ENCODE results near the gene RAB33A.

Gene RAB33A

GRCh38 chrX:130170752-130171445, 863 bp upstream of the RAB33A start:
- FAIRE-seq (peak; percentile 90), DNase-seq (ENCODE audit: extremely low spot score, insufficient read length, low read depth) (no peak)

GRCh38 chrX:130172127-130172845, 524 bp downstream of the RAB33A start:
- FAIRE-seq (no peak), DNase-seq (ENCODE audit: extremely low spot score, insufficient read length, low read depth) (no peak)

GRCh38 chrX:130173190-130173895, 1.6 kb downstream of the RAB33A start:
- FAIRE-seq (peak; percentile 94), DNase-seq (ENCODE audit: extremely low spot score, insufficient read length, low read depth) (no peak)

- DNase-seq (ENCODE audit: extremely low spot score, insufficient read length, low read depth) (no peak), FAIRE-seq (no peak)
These were observed 2.4 kb downstream of the RAB33A start for GRCh38 chrX:130174045-130174704.

- FAIRE-seq (no peak), DNase-seq (ENCODE audit: extremely low spot score, insufficient read length, low read depth) (no peak)
These were observed 3.2 kb downstream of the RAB33A start for GRCh38 chrX:130174937-130175336.

GRCh38 chrX:130176354-130176776, 4.6 kb downstream of the RAB33A start:
- FAIRE-seq = peak; percentile 93
- DNase-seq (ENCODE audit: extremely low spot score, insufficient read length, low read depth) = no peak

GRCh38 chrX:130176942-130177341, 5.2 kb downstream of the RAB33A start:
- DNase-seq (ENCODE audit: extremely low spot score, insufficient read length, low read depth) = no peak
- no peak for FAIRE-seq

- DNase-seq (ENCODE audit: extremely low spot score, insufficient read length, low read depth) (no peak), FAIRE-seq (no peak)
These were observed 7.4 kb downstream of the RAB33A start for GRCh38 chrX:130179170-130179569.

GRCh38 chrX:130179579-130180215, 7.9 kb downstream of the RAB33A start:
- DNase-seq (ENCODE audit: extremely low spot score, insufficient read length, low read depth) = no peak
- no peak for FAIRE-seq

GRCh38 chrX:130184168-130184567, 12.4 kb downstream of the RAB33A start:
- DNase-seq (ENCODE audit: extremely low spot score, insufficient read length, low read depth) = no peak
- FAIRE-seq = no peak

GRCh38 chrX:130184857-130185256, 13.1 kb downstream of the RAB33A start:
- no peak for FAIRE-seq

GRCh38 chrX:130186651-130187050, 14.9 kb downstream of the RAB33A start:
- FAIRE-seq = no peak
- no peak for DNase-seq (ENCODE audit: extremely low spot score, insufficient read length, low read depth)

More at GRCh38 chrX:130184857-130185256, 13.1 kb downstream of the RAB33A start:
- DNase-seq (ENCODE audit: extremely low spot score, insufficient read length, low read depth) = no peak

- no peak for FAIRE-seq
These were observed 19.0 kb downstream of the RAB33A start for GRCh38 chrX:130190801-130191200.

GRCh38 chrX:130196466-130196865, 24.7 kb downstream of the RAB33A start:
- FAIRE-seq = no peak
- DNase-seq (ENCODE audit: extremely low spot score, insufficient read length, low read depth) = no peak

More at GRCh38 chrX:130190801-130191200, 19.0 kb downstream of the RAB33A start:
- no peak for DNase-seq (ENCODE audit: extremely low spot score, insufficient read length, low read depth)

GRCh38 chrX:130197464-130197863, 25.7 kb downstream of the RAB33A start:
- FAIRE-seq (no peak), DNase-seq (ENCODE audit: extremely low spot score, insufficient read length, low read depth) (no peak)

GRCh38 chrX:130204647-130205046, 32.9 kb downstream of the RAB33A start:
- FAIRE-seq (no peak), DNase-seq (ENCODE audit: extremely low spot score, insufficient read length, low read depth) (no peak)

- FAIRE-seq (no peak), DNase-seq (ENCODE audit: extremely low spot score, insufficient read length, low read depth) (no peak)
These were observed 39.8 kb downstream of the RAB33A start for GRCh38 chrX:130211415-130212186.

GRCh38 chrX:130212371-130212770, 40.6 kb downstream of the RAB33A start:
- no peak for DNase-seq (ENCODE audit: extremely low spot score, insufficient read length, low read depth)
- FAIRE-seq = no peak

GRCh38 chrX:130213376-130213775, 41.6 kb downstream of the RAB33A start:
- FAIRE-seq (no peak), DNase-seq (ENCODE audit: extremely low spot score, insufficient read length, low read depth) (no peak)
